Erythroblast (primary cell): ENCODE results near the gene GVQW3.

ENCODE experiments used
- GATA1 ChIP-seq: IDR thresholded peaks from 2 replicates; pipeline ENCODE4 v1.6.1; 2011; ENCODE audit warnings: low read depth, mild to moderate bottlenecking, control low read depth, low read length, moderate library complexity
- POLR2A ChIP-seq: IDR thresholded peaks from 2 replicates; pipeline ENCODE4 v1.6.1; 2011; ENCODE audit warnings: mild to moderate bottlenecking, low read length

GRCh38 chr11:76406359-76406758, 25.2 kb downstream of the GVQW3 start:
- TF ChIP-seq POLR2A (no peak), GATA1 (no peak)
